ENCODE results near the gene CRCP.
"Not testable (repeated sequence)": the region's sequence is repeated elsewhere in the genome, so short reads cannot be mapped to it uniquely, and the experiment has no call there.

The CRCP gene

DNA sequence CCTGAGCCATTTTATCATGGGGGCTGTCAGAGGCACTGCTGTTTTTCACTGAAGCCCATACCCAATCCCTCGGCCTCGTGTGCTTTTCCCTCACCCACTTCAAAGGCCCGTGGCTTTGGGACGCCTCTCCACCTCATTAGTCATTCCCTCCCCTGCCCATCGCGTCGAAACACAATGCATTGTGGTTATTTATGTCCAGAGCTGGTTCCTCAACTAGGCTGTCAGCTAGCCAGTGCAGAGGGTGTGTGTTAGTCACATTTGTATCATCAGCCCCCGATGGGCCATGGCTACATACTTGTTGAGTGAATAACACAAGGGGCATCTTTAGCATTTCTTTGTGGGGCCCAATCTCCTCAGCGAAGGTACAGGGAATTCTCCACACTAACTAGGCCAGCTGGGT lies 3.8 kb upstream of the CRCP start:
- DNase-seq, result no peak

- DNase-seq, result not testable (repeated sequence)
These were observed 2.2 kb downstream of the CRCP start for GRCh38 chr7:66116680-66117420.

DNA sequence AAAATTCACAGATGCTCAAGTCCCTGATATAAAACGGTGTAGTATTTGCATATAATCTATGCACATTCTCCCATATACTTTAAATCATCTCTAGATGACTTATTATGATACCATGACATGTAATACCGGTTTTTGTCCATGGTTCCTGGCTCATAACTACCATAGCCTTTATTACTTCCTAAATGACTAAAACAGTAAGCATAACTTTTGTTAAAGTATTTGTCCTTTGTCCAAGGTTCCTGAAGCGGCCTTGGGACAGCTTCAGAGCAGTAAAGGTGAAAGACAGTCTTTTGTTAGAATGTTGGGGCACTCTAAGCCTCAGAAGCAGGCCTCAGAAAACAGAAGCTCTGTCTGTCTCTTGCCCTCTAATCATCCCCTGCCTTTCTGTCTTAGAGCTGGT lies 4.0 kb downstream of the CRCP start:
- DNase-seq, result no peak

DNA sequence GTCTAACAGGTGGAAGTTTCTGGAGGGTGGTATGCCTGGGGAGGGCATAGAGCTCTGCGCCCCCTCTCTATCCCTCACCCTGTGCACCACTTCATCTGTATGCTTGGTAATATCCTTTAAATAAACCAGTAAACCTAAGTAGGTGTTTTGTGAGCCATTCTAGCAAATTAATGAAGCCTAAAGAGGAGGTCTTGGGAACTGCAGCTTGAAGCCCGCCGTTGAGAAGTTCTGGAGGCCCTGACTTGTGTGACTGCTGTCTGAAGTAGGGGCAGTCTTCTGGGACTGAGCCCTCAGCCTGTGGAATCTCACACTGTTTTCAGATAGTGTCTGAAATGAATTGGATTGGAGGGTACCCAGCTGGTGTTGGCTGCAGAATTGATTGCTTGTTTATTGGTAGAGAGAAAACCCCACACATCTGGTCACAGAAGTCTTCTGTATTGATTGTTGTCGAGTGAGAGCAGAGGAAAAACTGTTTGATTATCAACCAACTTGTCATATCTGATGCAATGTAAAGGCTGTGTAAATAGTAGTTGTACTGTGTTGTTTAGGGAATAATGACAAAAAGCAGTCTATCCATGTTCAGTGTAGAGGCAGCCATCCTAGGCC lies 4.7 kb downstream of the CRCP start:
- no peak for DNase-seq

- DNase-seq, result no peak
These were observed 8.5 kb downstream of the CRCP start for GRCh38 chr7:66123175-66123528.

- not testable (repeated sequence) for DNase-seq
These were observed 9.9 kb downstream of the CRCP start for GRCh38 chr7:66124569-66124861.

DNA sequence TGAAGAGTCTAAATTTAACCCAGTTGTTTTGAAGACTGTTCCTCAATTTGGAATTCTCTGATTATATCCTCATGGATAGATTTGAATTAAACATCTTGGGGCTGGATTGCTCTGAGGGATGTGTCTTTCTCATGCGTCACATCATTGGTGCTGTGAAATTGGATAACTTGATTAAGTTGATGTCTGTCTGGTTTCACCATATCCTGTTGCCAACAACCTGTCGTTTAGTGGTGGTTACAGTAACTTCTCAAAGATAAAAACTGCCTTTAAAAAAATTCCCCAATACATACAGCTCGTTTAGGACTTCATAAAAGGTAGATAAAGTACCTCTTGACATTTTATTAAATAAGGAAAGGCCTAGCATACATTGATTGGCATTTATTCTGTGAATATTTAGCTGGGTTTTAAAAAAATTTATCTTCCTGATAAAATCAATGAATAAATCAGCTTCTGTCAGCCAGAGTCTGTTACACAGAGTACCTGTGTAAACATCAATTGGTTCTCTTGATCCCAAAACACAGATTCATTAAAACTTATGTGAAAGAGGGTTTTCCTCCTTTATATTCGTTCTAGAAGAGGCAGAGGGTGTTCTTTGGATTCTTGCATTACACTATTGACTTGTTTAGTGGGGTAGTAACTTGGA lies 10.5 kb downstream of the CRCP start:
- no peak for DNase-seq

- DNase-seq, result not testable (repeated sequence)
These were observed 11.2 kb downstream of the CRCP start for GRCh38 chr7:66125781-66126352.

DNA sequence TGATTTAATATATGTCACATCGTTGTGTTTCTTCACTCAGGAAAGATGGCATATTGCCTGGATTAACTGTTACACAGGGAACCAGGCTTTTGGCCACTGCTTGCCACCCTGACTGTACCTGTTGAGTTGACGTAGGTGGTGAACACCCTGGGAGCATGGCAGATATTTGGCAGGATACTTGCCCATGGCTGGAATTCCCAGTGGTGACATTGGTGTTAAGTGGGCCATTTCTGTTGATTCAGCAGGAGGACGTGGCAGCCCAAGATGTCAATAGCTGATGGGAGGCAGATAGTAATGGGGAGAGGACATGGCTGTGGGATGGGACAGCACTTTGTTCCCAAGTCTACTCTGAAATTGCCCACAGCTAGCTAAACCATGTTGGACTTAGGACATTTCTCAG lies 12.5 kb downstream of the CRCP start:
- DNase-seq, result not testable (repeated sequence)

- DNase-seq, result no peak
These were observed 24.5 kb downstream of the CRCP start for GRCh38 chr7:66138994-66139752.

DNA sequence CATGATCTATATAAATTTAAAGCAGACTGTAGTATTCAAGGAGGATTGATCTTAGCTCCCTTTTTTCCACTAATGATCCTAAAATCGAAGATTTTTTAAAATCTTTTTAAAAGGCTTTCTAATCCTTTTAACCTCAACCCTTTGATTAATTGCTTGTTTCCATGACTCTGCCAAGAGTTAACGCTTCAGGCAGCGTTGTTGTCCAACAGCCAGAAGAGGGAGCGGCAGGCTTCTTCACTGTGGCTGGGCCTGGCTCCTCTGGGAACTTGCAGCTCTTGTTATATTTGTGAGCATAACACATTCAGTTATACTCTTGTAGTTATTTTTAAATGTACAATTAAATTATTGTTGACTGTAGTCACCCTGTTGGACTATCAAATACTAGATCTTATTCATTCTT lies 26.3 kb downstream of the CRCP start:
- DNase-seq, result no peak

DNA sequence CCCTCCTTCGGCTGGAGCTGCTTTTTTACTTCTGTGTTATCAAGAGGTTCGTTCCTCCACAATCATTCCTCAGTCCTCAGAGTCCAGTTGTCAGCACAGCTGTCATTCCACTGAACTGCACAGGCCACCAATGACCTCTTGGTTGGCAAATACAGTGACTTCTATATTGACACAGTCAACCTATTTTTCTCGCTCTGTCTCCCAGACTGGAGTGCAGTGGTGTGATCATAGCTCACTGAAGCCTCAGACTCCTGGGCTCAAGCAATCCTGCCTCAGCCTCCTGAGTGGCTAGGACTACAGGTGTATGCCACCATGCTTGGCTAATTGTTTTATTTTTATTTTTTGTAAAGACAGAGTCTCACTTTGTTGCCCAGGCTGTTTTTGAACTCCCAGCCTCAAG lies 27.7 kb downstream of the CRCP start:
- DNase-seq, result no peak

GRCh38 chr7:66142996-66143395 lies 28.3 kb downstream of the CRCP start:
- no peak for DNase-seq

GRCh38 chr7:66143876-66144332 lies 29.3 kb downstream of the CRCP start:
- no peak for DNase-seq

GRCh38 chr7:66145400-66146104 lies 30.9 kb downstream of the CRCP start:
- no peak for DNase-seq

DNA sequence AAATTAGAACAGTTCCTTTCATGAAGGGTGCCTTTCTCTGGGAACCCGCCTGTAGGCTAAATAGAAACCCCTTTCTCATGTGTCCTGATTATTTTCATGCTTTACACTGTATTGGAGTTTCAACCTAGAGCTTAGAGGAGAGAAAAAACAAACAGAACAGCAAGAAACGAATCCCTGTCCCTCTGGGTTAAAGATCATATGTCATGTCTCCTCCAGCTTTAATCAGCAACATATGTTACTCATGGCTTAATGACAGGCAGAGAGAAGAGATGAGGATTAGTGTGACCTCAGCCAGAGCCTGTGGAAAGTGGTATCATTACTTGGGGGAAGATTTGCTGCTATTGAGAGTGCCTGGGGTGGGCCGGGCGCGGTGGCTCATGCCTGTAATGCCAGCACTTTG lies 32.1 kb downstream of the CRCP start:
- no peak for DNase-seq

GRCh38 chr7:66147657-66148056 lies 33.0 kb downstream of the CRCP start:
- not testable (repeated sequence) for DNase-seq

DNA sequence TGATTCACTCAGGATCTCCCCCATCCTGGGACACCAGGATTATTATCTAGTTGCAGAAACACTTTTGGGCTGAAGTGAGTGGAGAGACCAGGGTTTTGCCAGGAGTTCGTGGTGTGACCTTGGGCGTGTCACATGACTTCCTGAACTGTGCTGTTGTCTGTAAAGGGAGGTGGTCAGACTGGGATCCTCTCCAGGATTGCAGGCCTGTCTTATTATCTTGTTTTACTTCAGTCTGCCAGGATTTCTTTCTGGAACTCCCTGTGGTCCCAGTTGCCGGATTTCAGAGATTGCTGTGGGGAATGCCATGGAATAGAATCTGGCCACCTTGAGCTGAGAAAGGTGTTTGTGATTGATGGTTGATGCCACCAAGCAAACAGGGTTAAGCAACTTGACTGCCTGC lies 35.8 kb downstream of the CRCP start:
- no peak for DNase-seq

- no peak for DNase-seq
These were observed 37.9 kb downstream of the CRCP start for GRCh38 chr7:66152371-66153191.

DNA sequence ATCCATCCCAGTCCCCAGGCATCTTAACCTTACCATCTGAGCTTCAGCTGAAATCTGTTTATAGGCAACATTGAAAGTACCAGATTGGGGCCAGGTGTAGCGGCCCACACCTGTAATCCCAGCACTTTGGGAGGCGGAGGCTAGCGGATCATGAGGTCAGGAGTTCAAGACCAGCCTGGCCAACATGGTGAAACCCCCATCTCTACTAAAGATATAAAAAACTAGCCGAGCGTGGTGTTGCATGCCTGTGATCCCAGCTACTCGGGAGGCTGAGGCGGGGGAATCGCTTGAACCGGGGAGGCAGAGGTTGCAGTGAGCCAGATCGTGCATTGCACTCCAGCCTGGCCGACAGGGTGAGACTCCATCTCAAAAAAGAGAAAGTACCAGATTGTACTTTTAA lies 39.0 kb downstream of the CRCP start:
- no peak for DNase-seq

GRCh38 chr7:66156035-66156434 lies 41.4 kb downstream of the CRCP start:
- DNase-seq, result not testable (repeated sequence)

DNA sequence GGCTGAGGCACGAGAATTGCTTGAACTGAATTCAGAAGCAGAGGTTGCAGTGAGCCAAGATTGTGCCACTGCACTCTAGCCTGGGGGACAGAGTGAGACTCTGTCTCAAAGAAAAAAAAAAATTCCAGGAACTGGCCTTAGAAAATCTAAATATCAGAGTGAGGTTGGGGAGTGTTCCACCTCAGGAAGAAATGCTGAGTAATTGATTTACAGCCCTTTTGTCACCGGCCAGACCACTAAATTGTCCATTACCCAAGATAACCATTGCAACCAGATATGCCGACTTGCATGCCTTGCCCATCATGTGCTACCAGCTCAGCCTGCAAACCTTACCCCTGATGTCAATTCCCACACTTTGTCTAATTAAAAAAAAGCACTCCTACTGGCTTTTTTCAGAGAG lies 42.4 kb downstream of the CRCP start:
- DNase-seq, result no peak
